ENCODE measurements around the gene LOXL1. TPM values are rescaled to one million over a fixed set of nuclear protein-coding genes. Genes with fewer than 3 reads are reported as not detected.
"Not testable (repeated sequence)": the region's sequence is repeated elsewhere in the genome, so short reads cannot be mapped to it uniquely, and the experiment has no call there.

The LOXL1 gene
- total and polyA plus RNA-seq, 2 donors (not counting 1 experiment from before 2014, with no cell fraction given) = 0.21 to 0.49 TPM

GRCh38 chr15:73937726-73938125 is 11.5 kb downstream of the LOXL1 start:
- no peaks in the 10 kb centered on the region for H3K4me1 ChIP-seq (ENCODE audit: control insufficient read depth in 2 of 2, insufficient read depth in 2 of 2, low read length in 2 of 2)
- H3K4me2 ChIP-seq (replicated peaks; ENCODE audit: low read depth, low read length, poor library complexity, severe bottlenecking) = no peak overlapping the region
- no peaks in the 10 kb centered on the region for H4K20me1 ChIP-seq (ENCODE audit: control insufficient read depth, insufficient read depth, low read length, poor library complexity, severe bottlenecking)
- Mint-ChIP-seq H3K9me3 (ENCODE audit: insufficient read depth) (no peaks in the 10 kb centered on the region), H3K27ac (no peak overlapping the region), H3K4me3 (no peak overlapping the region), H3K4me1 (peaks cover 5% of the 10 kb centered on the region), H3K27me3 (peaks cover 21% of the 10 kb centered on the region)
- no peak for TF ChIP-seq EZH2 (IDR thresholded peaks at IDR 0.05; ENCODE audit: borderline replicate concordance, insufficient read depth, low read depth, low read length, poor library complexity, severe bottlenecking)
- no peaks in the 10 kb centered on the region for H3K36me3 ChIP-seq (replicated peaks in 1 of 2; ENCODE audit: control extremely low read depth in 1 of 2, control insufficient read depth in 1 of 2, extremely low read depth in 1 of 2, insufficient read depth in 2 of 2, low read length in 1 of 2)
- no peaks in the 10 kb centered on the region for H3K79me2 ChIP-seq (ENCODE audit: control insufficient read depth, insufficient read depth, low read length)
- no peak overlapping the region for H3K27ac ChIP-seq (ENCODE audit: low read length in 2 of 2)
- H3K9me3 ChIP-seq (ENCODE audit: control extremely low read depth in 1 of 3, control insufficient read depth in 2 of 3, insufficient read depth in 1 of 3, low read length in 2 of 3) = no peaks in the 10 kb centered on the region
- ChIA-PET CTCF (no interaction called here), POLR2A (no interaction called here)
- 94% methylated on average over 9 of the region's 11 CpGs for WGBS (ENCODE audit: insufficient coverage)
- no peak overlapping the region for H3K4me3 ChIP-seq (ENCODE audit: control extremely low read depth in 1 of 5, extremely low read depth in 1 of 5, insufficient read depth in 1 of 5, low read depth in 2 of 5, low read length in 4 of 5)
- H2AFZ ChIP-seq (ENCODE audit: insufficient read depth, low read depth, low read length, poor library complexity, severe bottlenecking) = no peak overlapping the region
- H3K27me3 ChIP-seq (replicated peaks in 1 of 4; ENCODE audit: control extremely low read depth in 1 of 4, control insufficient read depth in 3 of 4, insufficient read depth in 4 of 4, low read length in 3 of 4) = peaks cover 0 to 9% (median 0%) of the 10 kb centered on the region in 4 experiments
- H3K9ac ChIP-seq (ENCODE audit: low read length) = no peak overlapping the region
- intact Hi-C loops (cut with micrococcal nuclease) = no loop called here
- no peak for DNase-seq
- ATAC-seq (ENCODE audit: low read depth) = no peak

- CTCF ChIA-PET = interaction anchor here (0.8 to 1.1 kb wide), 2 partner anchors 10 to 33 kb away, joined by 4 read pairs; no protein-coding TSS in a partner anchor
- ATAC-seq (ENCODE audit: low read depth) = not testable (repeated sequence)
These were observed 12.3 kb downstream of the LOXL1 start for GRCh38 chr15:73938516-73938915.

More at GRCh38 chr15:73938516-73938915, 12.3 kb downstream of the LOXL1 start:
- intact Hi-C loops (cut with micrococcal nuclease); H3K27me3 ChIP-seq (replicated peaks in 1 of 4; ENCODE audit: control extremely low read depth in 1 of 4, control insufficient read depth in 3 of 4, insufficient read depth in 4 of 4, low read length in 3 of 4); H3K4me3 Mint-ChIP-seq; H3K4me2 ChIP-seq (replicated peaks; ENCODE audit: low read depth, low read length, poor library complexity, severe bottlenecking); H2AFZ ChIP-seq (ENCODE audit: insufficient read depth, low read depth, low read length, poor library complexity, severe bottlenecking); POLR2A ChIA-PET; H3K27ac ChIP-seq (ENCODE audit: low read length in 2 of 2); H3K36me3 ChIP-seq (replicated peaks in 1 of 2; ENCODE audit: control extremely low read depth in 1 of 2, control insufficient read depth in 1 of 2, extremely low read depth in 1 of 2, insufficient read depth in 2 of 2, low read length in 1 of 2); DNase-seq; H3K27ac Mint-ChIP-seq; H4K20me1 ChIP-seq (ENCODE audit: control insufficient read depth, insufficient read depth, low read length, poor library complexity, severe bottlenecking); H3K9ac ChIP-seq (ENCODE audit: low read length); H3K9me3 Mint-ChIP-seq (ENCODE audit: insufficient read depth); H3K4me1 ChIP-seq (ENCODE audit: control insufficient read depth in 2 of 2, insufficient read depth in 2 of 2, low read length in 2 of 2); H3K4me1 Mint-ChIP-seq; H3K4me3 ChIP-seq (ENCODE audit: control extremely low read depth in 1 of 5, extremely low read depth in 1 of 5, insufficient read depth in 1 of 5, low read depth in 2 of 5, low read length in 4 of 5); H3K9me3 ChIP-seq (ENCODE audit: control extremely low read depth in 1 of 3, control insufficient read depth in 2 of 3, insufficient read depth in 1 of 3, low read length in 2 of 3); H3K79me2 ChIP-seq (ENCODE audit: control insufficient read depth, insufficient read depth, low read length): not testable (repeated sequence)
- H3K27me3 Mint-ChIP-seq = peaks cover 21% of the 10 kb centered on the region
- 94% methylated on average over 7 of the region's 8 CpGs for WGBS (ENCODE audit: insufficient coverage)

Data from B cell (primary cell).